ENCODE results near the gene KIAA1217. TPM values are rescaled to one million over a fixed set of nuclear protein-coding genes. Genes with fewer than 3 reads are reported as not detected.

KIAA1217 gene
- polyA plus RNA-seq, 1 of the 3 experiments (the other 2 are of a cell fraction): 7.2 TPM

DNA sequence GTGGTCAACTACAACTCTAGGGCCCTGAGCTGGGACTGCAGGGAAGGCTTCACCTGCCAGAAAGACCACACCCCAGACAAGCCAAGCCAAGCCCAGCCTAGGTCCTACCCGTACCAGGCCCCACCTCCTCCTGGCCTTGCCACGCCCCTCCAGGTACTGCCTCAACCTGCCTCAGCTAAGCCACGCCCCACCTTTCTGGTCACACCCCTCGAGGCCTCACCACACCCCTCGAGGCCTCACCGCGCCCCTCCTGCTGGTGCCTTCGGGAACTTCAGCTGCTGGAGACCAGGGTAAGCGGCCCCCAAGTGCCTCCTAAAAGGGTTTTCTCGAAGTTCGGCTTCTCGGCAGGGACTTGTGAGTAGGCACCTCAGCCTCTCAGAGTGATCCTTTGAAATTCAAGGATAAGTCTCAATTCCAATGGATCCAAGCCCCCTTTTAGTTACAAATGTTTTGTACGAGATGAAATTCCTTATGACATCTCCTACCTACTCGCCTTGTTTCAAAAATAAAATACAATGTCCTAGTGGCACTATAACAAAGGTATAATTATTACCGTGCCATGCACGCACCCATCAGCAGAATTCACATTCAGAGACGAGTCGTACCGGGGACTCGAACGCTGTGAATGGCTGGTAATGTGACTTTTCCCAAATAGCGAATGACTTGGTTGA lies 343.5 kb downstream of the KIAA1217 start:
- no peak overlapping the region for H3K9ac ChIP-seq

DNA sequence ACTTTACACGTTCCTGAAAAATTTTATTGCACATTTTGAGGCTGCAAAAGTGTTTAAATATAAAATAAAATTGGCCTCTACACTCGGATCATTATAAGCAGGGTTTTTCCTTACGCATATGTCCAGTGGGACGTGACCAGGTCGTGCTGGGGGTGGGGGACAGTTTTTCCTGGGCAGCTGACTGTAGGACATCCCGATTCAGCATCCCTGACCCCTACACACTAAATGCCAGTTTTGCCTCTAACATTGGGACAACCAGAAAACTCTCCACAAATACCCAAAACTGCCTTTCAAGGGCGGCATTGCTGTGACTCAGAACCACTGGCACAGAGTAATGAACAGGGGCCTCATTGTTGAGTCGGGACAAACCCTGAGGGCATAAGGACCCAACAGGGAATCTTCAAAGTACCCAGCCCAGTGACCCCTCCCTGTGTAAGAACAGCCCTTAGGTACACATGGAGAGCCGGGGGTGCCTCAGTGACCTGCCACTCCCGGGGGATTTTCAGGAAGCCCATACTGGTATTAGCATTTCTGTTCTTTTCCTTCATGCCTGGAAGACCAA lies 344.2 kb downstream of the KIAA1217 start:
- Histone ChIP-seq H3K79me2 (ENCODE audit: insufficient read depth) (no peaks in the 10 kb centered on the region), H3K4me1 (ENCODE audit: control insufficient read depth in 1 of 2, insufficient read depth in 2 of 2, low read depth in 1 of 2, low read length in 1 of 2) (0 out of 4 replicates have a peak, but pooled peaks cover 0 to 4% of the 10 kb centered on the region in 2 experiments), H4K20me1 (ENCODE audit: insufficient read depth) (no peaks in the 10 kb centered on the region), H2AFZ (ENCODE audit: low read depth) (no peak overlapping the region), H3F3A (replicated peaks; ENCODE audit: insufficient read depth) (no peaks in the 10 kb centered on the region), H3K9me3 (no peaks in the 10 kb centered on the region), H3K36me3 (replicated peaks in 1 of 2; ENCODE audit: control insufficient read depth in 1 of 2, insufficient read depth in 2 of 2, low read length in 1 of 2) (no peaks in the 10 kb centered on the region), H3K27ac (ENCODE audit: low read depth in 2 of 2, low read length in 1 of 2) (no peak overlapping the region), H3K27me3 (ENCODE audit: insufficient read depth) (no peaks in the 10 kb centered on the region), H3K4me3 (ENCODE audit: low read depth in 2 of 2, low read length in 1 of 2) (no peak overlapping the region), H3K9ac (no peak overlapping the region), H3K4me2 (no peak overlapping the region), H3K9me2 (no peaks in the 10 kb centered on the region)
- TF ChIP-seq, protein P1, sequence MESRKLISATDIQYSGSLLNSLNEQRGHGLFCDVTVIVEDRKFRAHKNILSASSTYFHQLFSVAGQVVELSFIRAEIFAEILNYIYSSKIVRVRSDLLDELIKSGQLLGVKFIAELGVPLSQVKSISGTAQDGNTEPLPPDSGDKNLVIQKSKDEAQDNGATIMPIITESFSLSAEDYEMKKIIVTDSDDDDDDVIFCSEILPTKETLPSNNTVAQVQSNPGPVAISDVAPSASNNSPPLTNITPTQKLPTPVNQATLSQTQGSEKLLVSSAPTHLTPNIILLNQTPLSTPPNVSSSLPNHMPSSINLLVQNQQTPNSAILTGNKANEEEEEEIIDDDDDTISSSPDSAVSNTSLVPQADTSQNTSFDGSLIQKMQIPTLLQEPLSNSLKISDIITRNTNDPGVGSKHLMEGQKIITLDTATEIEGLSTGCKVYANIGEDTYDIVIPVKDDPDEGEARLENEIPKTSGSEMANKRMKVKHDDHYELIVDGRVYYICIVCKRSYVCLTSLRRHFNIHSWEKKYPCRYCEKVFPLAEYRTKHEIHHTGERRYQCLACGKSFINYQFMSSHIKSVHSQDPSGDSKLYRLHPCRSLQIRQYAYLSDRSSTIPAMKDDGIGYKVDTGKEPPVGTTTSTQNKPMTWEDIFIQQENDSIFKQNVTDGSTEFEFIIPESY (IDR thresholded peaks at IDR 0.05; ENCODE audit: borderline replicate concordance, low read depth): no peak
- TF ChIP-seq, protein P2, sequence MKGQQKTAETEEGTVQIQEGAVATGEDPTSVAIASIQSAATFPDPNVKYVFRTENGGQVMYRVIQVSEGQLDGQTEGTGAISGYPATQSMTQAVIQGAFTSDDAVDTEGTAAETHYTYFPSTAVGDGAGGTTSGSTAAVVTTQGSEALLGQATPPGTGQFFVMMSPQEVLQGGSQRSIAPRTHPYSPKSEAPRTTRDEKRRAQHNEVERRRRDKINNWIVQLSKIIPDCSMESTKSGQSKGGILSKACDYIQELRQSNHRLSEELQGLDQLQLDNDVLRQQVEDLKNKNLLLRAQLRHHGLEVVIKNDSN (IDR thresholded peaks at IDR 0.05; ENCODE audit: borderline replicate concordance, low read depth): no peak
- no peak for TF ChIP-seq RXRA (IDR thresholded peaks at IDR 0.05; ENCODE audit: borderline replicate concordance, low read depth)
- no peak for TF ChIP-seq TEAD4 (IDR thresholded peaks at IDR 0.05; ENCODE audit: borderline replicate concordance, insufficient read depth)
- TF ChIP-seq FOSL2 (IDR thresholded peaks at IDR 0.05; ENCODE audit: borderline replicate concordance, low read depth): no peak
- TF ChIP-seq, protein P3, sequence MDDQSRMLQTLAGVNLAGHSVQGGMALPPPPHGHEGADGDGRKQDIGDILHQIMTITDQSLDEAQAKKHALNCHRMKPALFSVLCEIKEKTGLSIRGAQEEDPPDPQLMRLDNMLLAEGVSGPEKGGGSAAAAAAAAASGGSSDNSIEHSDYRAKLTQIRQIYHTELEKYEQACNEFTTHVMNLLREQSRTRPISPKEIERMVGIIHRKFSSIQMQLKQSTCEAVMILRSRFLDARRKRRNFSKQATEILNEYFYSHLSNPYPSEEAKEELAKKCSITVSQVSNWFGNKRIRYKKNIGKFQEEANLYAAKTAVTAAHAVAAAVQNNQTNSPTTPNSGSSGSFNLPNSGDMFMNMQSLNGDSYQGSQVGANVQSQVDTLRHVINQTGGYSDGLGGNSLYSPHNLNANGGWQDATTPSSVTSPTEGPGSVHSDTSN (IDR thresholded peaks at IDR 0.05): no peak
- no peak for DNase-seq
- WGBS (ENCODE audit: low lambda C conversion rate): 69% methylated on average over 10 of the region's 10 CpGs
- ChIA-PET CTCF (interaction anchor here (0.9 kb wide), 1 partner anchor 7 kb away, joined by 3 read pairs; no protein-coding TSS in a partner anchor), POLR2A (no interaction called here)

More for the DNA sequence above, 343.5 kb downstream of the KIAA1217 start:
- TF ChIP-seq, protein P4, sequence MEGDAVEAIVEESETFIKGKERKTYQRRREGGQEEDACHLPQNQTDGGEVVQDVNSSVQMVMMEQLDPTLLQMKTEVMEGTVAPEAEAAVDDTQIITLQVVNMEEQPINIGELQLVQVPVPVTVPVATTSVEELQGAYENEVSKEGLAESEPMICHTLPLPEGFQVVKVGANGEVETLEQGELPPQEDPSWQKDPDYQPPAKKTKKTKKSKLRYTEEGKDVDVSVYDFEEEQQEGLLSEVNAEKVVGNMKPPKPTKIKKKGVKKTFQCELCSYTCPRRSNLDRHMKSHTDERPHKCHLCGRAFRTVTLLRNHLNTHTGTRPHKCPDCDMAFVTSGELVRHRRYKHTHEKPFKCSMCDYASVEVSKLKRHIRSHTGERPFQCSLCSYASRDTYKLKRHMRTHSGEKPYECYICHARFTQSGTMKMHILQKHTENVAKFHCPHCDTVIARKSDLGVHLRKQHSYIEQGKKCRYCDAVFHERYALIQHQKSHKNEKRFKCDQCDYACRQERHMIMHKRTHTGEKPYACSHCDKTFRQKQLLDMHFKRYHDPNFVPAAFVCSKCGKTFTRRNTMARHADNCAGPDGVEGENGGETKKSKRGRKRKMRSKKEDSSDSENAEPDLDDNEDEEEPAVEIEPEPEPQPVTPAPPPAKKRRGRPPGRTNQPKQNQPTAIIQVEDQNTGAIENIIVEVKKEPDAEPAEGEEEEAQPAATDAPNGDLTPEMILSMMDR (IDR thresholded peaks at IDR 0.05): peak; percentile 25; the same call in 1 of the 2 replicates
- TF ChIP-seq YY1 (IDR thresholded peaks at IDR 0.05; ENCODE audit: low read depth) (no peak), ELF1 (IDR thresholded peaks at IDR 0.05) (no peak), NFIC (IDR thresholded peaks at IDR 0.05; ENCODE audit: borderline replicate concordance) (no peak)
- Histone ChIP-seq H2AFZ (ENCODE audit: low read depth) (no peak overlapping the region), H3K27me3 (ENCODE audit: insufficient read depth) (no peaks in the 10 kb centered on the region), H4K20me1 (ENCODE audit: insufficient read depth) (no peaks in the 10 kb centered on the region), H3F3A (replicated peaks; ENCODE audit: insufficient read depth) (no peaks in the 10 kb centered on the region), H3K4me1 (ENCODE audit: control insufficient read depth in 1 of 2, insufficient read depth in 2 of 2, low read depth in 1 of 2, low read length in 1 of 2) (0 out of 4 replicates have a peak, but pooled peaks cover 0 to 4% of the 10 kb centered on the region in 2 experiments), H3K9me2 (no peaks in the 10 kb centered on the region), H3K4me3 (ENCODE audit: low read depth in 2 of 2, low read length in 1 of 2) (no peak overlapping the region), H3K27ac (ENCODE audit: low read depth in 2 of 2, low read length in 1 of 2) (no peak overlapping the region), H3K9me3 (no peaks in the 10 kb centered on the region), H3K36me3 (replicated peaks in 1 of 2; ENCODE audit: control insufficient read depth in 1 of 2, insufficient read depth in 2 of 2, low read length in 1 of 2) (no peaks in the 10 kb centered on the region), H3K4me2 (no peak overlapping the region), H3K79me2 (ENCODE audit: insufficient read depth) (no peaks in the 10 kb centered on the region)
- peak; percentile 23 for DNase-seq
- WGBS (ENCODE audit: low lambda C conversion rate): 81% methylated on average over 22 of the region's 22 CpGs
- POLR2A ChIA-PET: no interaction called here
- CTCF ChIA-PET: interaction anchor here (0.9 kb wide), 1 partner anchor 8 kb away, joined by 3 read pairs; no protein-coding TSS in a partner anchor
